PC-3 (cell line): ENCODE results near the gene CCNY. TPM values are rescaled to one million over a fixed set of nuclear protein-coding genes. Genes with fewer than 3 reads are reported as not detected.

Experiments used
- ATAC-seq: fragments of 200-7000 bp; cut with Tn5 transposase; 2 replicates; pipeline ENCODE4 v1.9.1; 2020; ENCODE audit warnings: mild to moderate bottlenecking, moderate library complexity
- BruUV-seq: library from RNA; stranded (reverse); fragments of 400-500 nt; replicated peaks from 2 replicates; lab custom pipeline; 2021; lab: Mats Ljungman, UMichigan
- CTCF ChIA-PET: fragments of 300-600 bp; sonication (Branson Sonifier 250); formaldehyde crosslinking; loops from one replicate; lab custom pipeline; 2022; ENCODE audit warnings: antibody characterized with exemption; lab: Charles Lee
- POLR2A ChIA-PET: fragments of 300-600 bp; sonication (Branson Sonifier 250); formaldehyde crosslinking; loops from one replicate; lab custom pipeline; 2022; ENCODE audit warnings: antibody characterized with exemption; ENCODE audit not compliant: unreplicated experiment; lab: Charles Lee
- DNase-seq: peaks from one replicate; pipeline ENCODE4 v3.0.0-alpha.2; 2015
- H2AFZ ChIP-seq: fragments of 300-600 bp; sonication (generic); 2 replicates; pipeline ENCODE4 v1.6.0; 2016; ENCODE audit warnings: antibody characterized with exemption, low read length
- H3F3A ChIP-seq: fragments of 300-600 bp; sonication (generic); one replicate; pipeline ENCODE4 v1.6.0; 2017; ENCODE audit warnings: antibody characterized with exemption, low read length, control low read depth, mild to moderate bottlenecking; ENCODE audit not compliant: unreplicated experiment
- H3K27ac ChIP-seq: fragments of 300-600 bp; sonication (generic); 2 replicates; pipeline ENCODE4 v1.5.1; 2016; ENCODE audit warnings: mild to moderate bottlenecking, low read length
- H3K27me3 ChIP-seq: fragments of 300-600 bp; sonication (generic); 2 replicates; pipeline ENCODE4 v1.6.1; 2016; ENCODE audit warnings: low read length, mixed read lengths
- H3K36me3 ChIP-seq: fragments of 300-600 bp; sonication (generic); 2 replicates; pipeline ENCODE4 v1.6.1; 2016; ENCODE audit warnings: low read depth, mixed run types, low read length, mixed read lengths
- H3K4me1 ChIP-seq: fragments of 300-600 bp; sonication (generic); 2 replicates; pipeline ENCODE4 v1.5.1; 2016; ENCODE audit warnings: low read length; ENCODE audit not compliant: insufficient read depth
- H3K4me2 ChIP-seq: fragments of 300-600 bp; sonication (generic); 2 replicates; pipeline ENCODE4 v1.6.0; 2016; ENCODE audit warnings: low read length
- H3K4me3 ChIP-seq: fragments of 300-600 bp; sonication (generic); 2 replicates; pipeline ENCODE4 v1.5.1; 2016; ENCODE audit warnings: mild to moderate bottlenecking, low read length, mixed read lengths
- H3K79me2 ChIP-seq: fragments of 300-600 bp; sonication (generic); 2 replicates; pipeline ENCODE4 v1.6.1; 2017; ENCODE audit warnings: low read length, mixed read lengths
- H3K9ac ChIP-seq: fragments of 300-600 bp; sonication (generic); 2 replicates; pipeline ENCODE4 v1.6.0; 2016; ENCODE audit warnings: mild to moderate bottlenecking, low read length
- H3K9me2 ChIP-seq: fragments of 300-600 bp; sonication (generic); replicated peaks from 2 replicates; pipeline ENCODE4 v1.6.1; 2016; ENCODE audit warnings: mixed run types, low read length, mixed read lengths
- H3K9me3 ChIP-seq: fragments of 300-600 bp; sonication (generic); 2 replicates; pipeline ENCODE4 v1.6.1; 2016; ENCODE audit warnings: low read length, mixed read lengths
- H4K20me1 ChIP-seq: fragments of 300-600 bp; sonication (generic); 2 replicates; pipeline ENCODE4 v1.6.1; 2016; ENCODE audit warnings: low read length, mixed read lengths
- EZH2 ChIP-seq: fragments of 300-600 bp; sonication (generic); IDR thresholded peaks from one replicate; pipeline ENCODE4 v1.6.1; 2017; ENCODE audit warnings: antibody characterized with exemption, mild to moderate bottlenecking, low read length; ENCODE audit not compliant: unreplicated experiment
- EZH2phosphoT487 ChIP-seq: fragments of 300-600 bp; sonication (generic); IDR thresholded peaks from 2 replicates; pipeline ENCODE4 v1.6.1; 2018; ENCODE audit warnings: mild to moderate bottlenecking, antibody characterized with exemption, low read length, borderline replicate concordance
- intact Hi-C: fragments of 100-400 bp; cut with micrococcal nuclease; formaldehyde crosslinking; loops from 2 replicates; pipeline ENCODE4 v1.9.0; 2023
- total RNA-seq: library from RNA; depleted of rRNA; stranded (reverse); fragments of >200 nt; gene quantifications from 2 replicates; pipeline ENCODE4 v1.2.3, GENCODE V29; 2014
- TF ChIP-seq, protein P1 (sequence below): fragments of 300-600 bp; sonication (generic); conservative IDR thresholded peaks from 2 replicates; pipeline ENCODE4 v1.5.1; 2017; ENCODE audit warnings: antibody characterized with exemption, low read depth, mild to moderate bottlenecking, low read length

The CCNY gene
- total RNA-seq, 1 experiment from 2014 or later: 146 TPM

DNA sequence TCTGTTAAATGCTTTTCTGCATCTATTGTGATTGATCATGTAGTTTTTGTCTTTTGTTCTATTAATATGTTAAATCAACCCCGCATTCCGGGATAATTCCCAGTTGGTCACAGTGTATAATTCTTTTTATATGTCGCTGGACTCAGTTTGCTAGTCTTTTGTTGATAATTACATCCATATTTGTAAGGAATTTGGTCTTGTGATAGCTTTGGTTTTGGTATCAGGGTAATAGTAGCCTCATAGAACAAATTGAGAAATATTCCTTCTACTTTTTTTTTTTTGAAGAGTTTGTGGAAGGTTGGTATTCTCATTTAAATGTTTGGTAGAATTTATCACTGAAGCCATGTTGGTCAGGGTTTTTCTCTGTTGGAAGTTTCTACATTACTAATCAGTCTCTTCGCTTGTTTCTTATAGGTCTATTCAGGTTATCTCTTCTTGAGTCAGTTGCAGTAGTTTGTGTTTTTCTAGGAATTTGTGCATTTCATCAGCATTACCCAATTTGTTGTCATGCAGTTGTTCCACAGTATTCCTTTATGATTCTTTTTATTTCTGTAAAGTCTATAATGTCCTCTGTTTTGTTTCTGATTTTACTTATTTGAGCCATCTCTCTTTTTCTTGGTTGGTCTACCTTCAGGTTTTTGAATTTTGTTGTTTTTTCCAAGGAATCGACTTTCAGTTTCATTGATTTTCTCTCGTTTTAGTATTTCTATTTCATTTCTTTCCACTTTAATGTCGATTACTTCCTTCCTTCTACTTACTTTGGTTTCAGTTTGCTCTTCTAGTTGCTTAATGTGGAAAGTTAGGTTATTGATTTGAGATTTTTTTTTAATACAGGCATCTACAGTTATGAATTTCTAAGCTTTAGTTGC, 204.2 kb downstream of the CCNY start:
- H3K4me2 ChIP-seq: no peak overlapping the region
- TF ChIP-seq EZH2 (no peak), EZH2phosphoT487 (no peak)
- TF ChIP-seq, protein P1, sequence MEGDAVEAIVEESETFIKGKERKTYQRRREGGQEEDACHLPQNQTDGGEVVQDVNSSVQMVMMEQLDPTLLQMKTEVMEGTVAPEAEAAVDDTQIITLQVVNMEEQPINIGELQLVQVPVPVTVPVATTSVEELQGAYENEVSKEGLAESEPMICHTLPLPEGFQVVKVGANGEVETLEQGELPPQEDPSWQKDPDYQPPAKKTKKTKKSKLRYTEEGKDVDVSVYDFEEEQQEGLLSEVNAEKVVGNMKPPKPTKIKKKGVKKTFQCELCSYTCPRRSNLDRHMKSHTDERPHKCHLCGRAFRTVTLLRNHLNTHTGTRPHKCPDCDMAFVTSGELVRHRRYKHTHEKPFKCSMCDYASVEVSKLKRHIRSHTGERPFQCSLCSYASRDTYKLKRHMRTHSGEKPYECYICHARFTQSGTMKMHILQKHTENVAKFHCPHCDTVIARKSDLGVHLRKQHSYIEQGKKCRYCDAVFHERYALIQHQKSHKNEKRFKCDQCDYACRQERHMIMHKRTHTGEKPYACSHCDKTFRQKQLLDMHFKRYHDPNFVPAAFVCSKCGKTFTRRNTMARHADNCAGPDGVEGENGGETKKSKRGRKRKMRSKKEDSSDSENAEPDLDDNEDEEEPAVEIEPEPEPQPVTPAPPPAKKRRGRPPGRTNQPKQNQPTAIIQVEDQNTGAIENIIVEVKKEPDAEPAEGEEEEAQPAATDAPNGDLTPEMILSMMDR: no peak
- no peak for ATAC-seq
- no TSS peak for BruUV-seq
- H3K4me3 ChIP-seq: no peak overlapping the region
- H3K27ac ChIP-seq: no peak overlapping the region
- CTCF ChIA-PET: no interaction called here
- H3K36me3 ChIP-seq: peaks cover 35% of the 10 kb centered on the region
- H3K27me3 ChIP-seq: no peaks in the 10 kb centered on the region
- H4K20me1 ChIP-seq: no peaks in the 10 kb centered on the region
- intact Hi-C loops: no loop called here
- POLR2A ChIA-PET: no interaction called here
- no peak for DNase-seq
- 0 out of 2 replicates have a peak, but pooled peaks cover 1% of the 10 kb centered on the region for H3K9me3 ChIP-seq
- no peaks in the 10 kb centered on the region for H3F3A ChIP-seq
- H2AFZ ChIP-seq: no peak overlapping the region
- H3K4me1 ChIP-seq: peaks cover 11% of the 10 kb centered on the region
- H3K9me2 ChIP-seq: no peaks in the 10 kb centered on the region
- no peak overlapping the region for H3K9ac ChIP-seq
- H3K79me2 ChIP-seq: peaks cover 8% of the 10 kb centered on the region

DNA sequence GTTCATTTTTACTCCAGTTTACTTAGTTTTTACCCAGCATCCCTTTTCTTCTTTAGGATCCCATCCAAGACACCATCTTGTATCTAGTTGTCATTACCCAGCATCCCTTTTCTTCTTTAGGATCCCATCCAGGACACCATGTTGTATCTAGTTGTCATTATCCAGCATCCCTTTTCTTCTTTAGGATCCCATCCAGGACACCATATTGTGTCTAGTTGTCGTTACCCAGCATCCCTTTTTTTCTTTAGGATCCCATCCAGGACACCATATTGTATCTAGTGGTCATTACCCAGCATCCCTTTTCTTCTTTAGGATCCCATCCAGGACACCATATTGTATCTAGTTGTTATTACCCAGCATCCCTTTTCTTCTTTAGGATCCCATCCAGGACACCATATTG, 205.4 kb downstream of the CCNY start:
- CTCF ChIA-PET: no interaction called here
- intact Hi-C loops: no loop called here

More for the DNA sequence above, 205.4 kb downstream of the CCNY start:
- no peak for ATAC-seq
- Histone ChIP-seq H3K27me3 (no peaks in the 10 kb centered on the region), H4K20me1 (no peaks in the 10 kb centered on the region), H3K4me2 (no peak overlapping the region), H3F3A (peaks cover 9% of the 10 kb centered on the region), H3K79me2 (peaks cover 8% of the 10 kb centered on the region), H2AFZ (no peak overlapping the region), H3K36me3 (peaks cover 25% of the 10 kb centered on the region), H3K9me3 (no peaks in the 10 kb centered on the region), H3K9me2 (no peaks in the 10 kb centered on the region), H3K4me3 (no peak overlapping the region), H3K4me1 (peaks cover 23% of the 10 kb centered on the region), H3K9ac (no peak overlapping the region), H3K27ac (no peak overlapping the region)
- no peak for DNase-seq
- no TSS peak for BruUV-seq
- POLR2A ChIA-PET: no interaction called here
- TF ChIP-seq, protein P1: no peak
